ENCODE measurements around the gene HP1BP3. TPM values are rescaled to one million over a fixed set of nuclear protein-coding genes. Genes with fewer than 3 reads are reported as not detected.

The HP1BP3 gene
- total and polyA plus RNA-seq, 2 experiments from 2014 or later: 89.1 to 112 TPM

DNA sequence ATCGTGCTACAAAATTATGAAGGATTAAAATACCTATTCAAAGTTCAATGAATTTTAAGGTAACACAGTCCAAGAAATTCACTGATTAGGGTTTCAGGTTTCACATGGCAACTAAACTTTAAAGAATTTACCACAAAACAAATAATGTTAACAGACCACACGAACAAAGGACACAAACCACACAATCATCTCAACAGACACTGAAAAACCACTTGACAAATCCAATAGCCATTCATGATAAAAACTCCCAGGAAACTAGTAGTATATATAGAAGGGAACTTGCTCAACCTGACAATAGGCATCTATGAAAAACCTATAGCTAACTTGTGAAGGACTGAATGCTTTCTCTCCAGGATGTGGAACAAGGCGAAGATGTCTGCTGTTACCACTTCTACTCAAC, 33.5 kb downstream of the HP1BP3 start:
- Histone ChIP-seq H3K4me2 (no peak overlapping the region), H3K79me2 (replicated peaks; ENCODE audit: insufficient read depth) (peaks cover 12% of the 10 kb centered on the region; the same call in 1 of the 2 replicates), H2AFZ (no peak overlapping the region), H3K9me2 (ENCODE audit: insufficient read depth) (no peaks in the 10 kb centered on the region), H3K27me3 (ENCODE audit: insufficient read depth) (no peaks in the 10 kb centered on the region), H3K27ac (ENCODE audit: low read depth) (no peak overlapping the region), H3F3A (replicated peaks; ENCODE audit: low read depth) (no peaks in the 10 kb centered on the region), H3K4me1 (ENCODE audit: insufficient read depth) (peaks cover 11% of the 10 kb centered on the region; the same call in 1 of the 2 replicates), H4K20me1 (replicated peaks; ENCODE audit: insufficient read depth) (0 out of 2 replicates have a peak, but pooled peaks cover 7% of the 10 kb centered on the region), H3K36me3 (ENCODE audit: insufficient read depth) (peaks cover 36% of the 10 kb centered on the region), H3K4me3 (no peak overlapping the region)
- no peak overlapping the region for H3K4me3 Mint-ChIP-seq
- H3K4me1 Mint-ChIP-seq: no peaks in the 10 kb centered on the region
- no peak for DNase-seq (ENCODE audit: low spot score)
- H3K27me3 Mint-ChIP-seq (ENCODE audit: insufficient read depth, low read depth, poor library complexity): peaks cover 2% of the 10 kb centered on the region
- no peaks in the 10 kb centered on the region for H3K9me3 Mint-ChIP-seq
- no peak for ATAC-seq
- no peak overlapping the region for H3K27ac Mint-ChIP-seq
- H3K36me3 Mint-ChIP-seq (ENCODE audit: low read depth): peaks cover 63% of the 10 kb centered on the region
- TF ChIP-seq ETS1 (IDR thresholded peaks at IDR 0.05) (no peak), EZH2 (IDR thresholded peaks at IDR 0.05; ENCODE audit: low read depth, unreplicated experiment) (no peak), CREB1 (CRISPR knock-in tag; IDR thresholded peaks at IDR 0.05; ENCODE audit: low read depth) (no peak), CTCF (conservative IDR thresholded peaks at IDR 0.05; ENCODE audit: low read depth in 2 of 2) (no peak), NANOG (IDR thresholded peaks at IDR 0.05; ENCODE audit: borderline replicate concordance) (no peak), STAT1 (IDR thresholded peaks at IDR 0.05; ENCODE audit: unreplicated experiment) (no peak), ZNF114 (CRISPR knock-in tag; IDR thresholded peaks at IDR 0.05) (no peak), REST (IDR thresholded peaks at IDR 0.05; ENCODE audit: unreplicated experiment) (no peak), JUNB (IDR thresholded peaks at IDR 0.05; ENCODE audit: unreplicated experiment) (no peak), ZNF462 (CRISPR knock-in tag; IDR thresholded peaks at IDR 0.05) (no peak), POLR2AphosphoS5 (IDR thresholded peaks at IDR 0.05; ENCODE audit: low read depth) (no peak), EZH2phosphoT487 (IDR thresholded peaks at IDR 0.05; ENCODE audit: unreplicated experiment) (no peak), ZNF331 (CRISPR knock-in tag; IDR thresholded peaks at IDR 0.05; ENCODE audit: low read depth) (no peak)
